Activated T-helper 2 cell treated with anti-CD3 and anti-CD28 coated beads, Interferon-gamma antibody, Interleukin-2, Interleukin-4, amounts not matched to agents 10 μg/mL and 5 μg/mL and 100 μg/mL, durations not matched to agents 14 hours and 24 hours and 36 hours (primary cell): Measurements from ENCODE around the gene PSMA7. TPM values are rescaled to one million over a fixed set of nuclear protein-coding genes. Genes with fewer than 3 reads are reported as not detected.

Source experiments
- DNase-seq: peaks from one replicate; pipeline ENCODE4 v3.0.0; 2021; ENCODE audit warnings: low spot score
- H3K27ac Mint-ChIP-seq: one replicate; pipeline ENCODE4 v1.8.0; 2021; ENCODE audit warnings: mixed read lengths
- H3K27me3 Mint-ChIP-seq: one replicate; pipeline ENCODE4 v1.8.0; 2021; ENCODE audit warnings: low read depth, mixed read lengths
- H3K36me3 Mint-ChIP-seq: one replicate; pipeline ENCODE4 v1.8.0; 2021; ENCODE audit warnings: low read depth, mixed read lengths
- H3K4me1 Mint-ChIP-seq: one replicate; pipeline ENCODE4 v1.8.0; 2021; ENCODE audit warnings: low read depth, mixed read lengths
- H3K4me3 Mint-ChIP-seq: one replicate; pipeline ENCODE4 v1.8.0; 2021; ENCODE audit warnings: low read depth, mild to moderate bottlenecking, moderate library complexity, mixed read lengths
- H3K9me3 Mint-ChIP-seq: one replicate; pipeline ENCODE4 v1.8.0; 2021; ENCODE audit warnings: mixed read lengths
- intact Hi-C: fragments of 100-400 bp; cut with micrococcal nuclease; formaldehyde crosslinking; loops from one replicate; pipeline ENCODE4 v1.15.1; 2023
- total RNA-seq: library from RNA; stranded (reverse); gene quantifications from 2 replicates; pipeline ENCODE4 v1.2.3, GENCODE V29; 2022

The PSMA7 gene
- total RNA-seq, 1 donor from 2014 or later, result 405 TPM

- Mint-ChIP-seq H3K9me3 (no peaks in the 10 kb centered on the region), H3K27me3 (no peaks in the 10 kb centered on the region), H3K4me3 (no peak overlapping the region), H3K4me1 (peaks cover 29% of the 10 kb centered on the region), H3K36me3 (peaks cover 35% of the 10 kb centered on the region), H3K27ac (no peak overlapping the region)
- DNase-seq, result no peak
- intact Hi-C loops, result no loop called here
These were observed 3.0 kb upstream of the PSMA7 start for GRCh38 chr20:62146019-62146755.

- Mint-ChIP-seq H3K27ac (no peak overlapping the region), H3K36me3 (peaks cover 39% of the 10 kb centered on the region), H3K4me3 (peak overlapping the region; percentile 22), H3K27me3 (no peaks in the 10 kb centered on the region), H3K9me3 (no peaks in the 10 kb centered on the region), H3K4me1 (peaks cover 33% of the 10 kb centered on the region)
- intact Hi-C loops, result no loop called here
- DNase-seq, result no peak
These were observed 2.5 kb upstream of the PSMA7 start for GRCh38 chr20:62145688-62146018.

- DNase-seq, result peak; percentile 53
- Mint-ChIP-seq H3K36me3 (peaks cover 46% of the 10 kb centered on the region), H3K27me3 (no peaks in the 10 kb centered on the region), H3K4me1 (peaks cover 38% of the 10 kb centered on the region), H3K9me3 (no peaks in the 10 kb centered on the region), H3K4me3 (peak overlapping the region; percentile 84), H3K27ac (peak overlapping the region; percentile 72)
- intact Hi-C loops, result loop anchor here (1.0 to 5.0 kb wide), 4 partner anchors 17 to 158 kb away; partner anchors contain the start of gene ADRM1
These were observed 997 bp upstream of the PSMA7 start for GRCh38 chr20:62143957-62144825.

- Mint-ChIP-seq H3K27me3 (no peaks in the 10 kb centered on the region), H3K36me3 (peaks cover 63% of the 10 kb centered on the region), H3K27ac (peak overlapping the region; percentile 90), H3K4me3 (peak overlapping the region; percentile 92), H3K4me1 (peaks cover 38% of the 10 kb centered on the region), H3K9me3 (no peaks in the 10 kb centered on the region)
- peak; percentile 23 for DNase-seq
- intact Hi-C loops, result loop anchor here (1.0 to 5.0 kb wide), 4 partner anchors 18 to 160 kb away; partner anchors contain the start of gene ADRM1
These were observed 728 bp downstream of the PSMA7 start for GRCh38 chr20:62142252-62143080.

GRCh38 chr20:62141397-62142251 lies 1.6 kb downstream of the PSMA7 start:
- H3K27ac Mint-ChIP-seq, result peak overlapping the region; percentile 90
- H3K27me3 Mint-ChIP-seq, result no peaks in the 10 kb centered on the region
- H3K4me3 Mint-ChIP-seq, result peak overlapping the region; percentile 92
- H3K4me1 Mint-ChIP-seq, result peaks cover 34% of the 10 kb centered on the region
- DNase-seq, result no peak
- no peaks in the 10 kb centered on the region for H3K9me3 Mint-ChIP-seq
- H3K36me3 Mint-ChIP-seq, result peaks cover 71% of the 10 kb centered on the region
- intact Hi-C loops, result loop anchor here (1.0 to 5.0 kb wide), 4 partner anchors 19 to 129 kb away; no protein-coding TSS in a partner anchor

- Mint-ChIP-seq H3K27me3 (no peaks in the 10 kb centered on the region), H3K4me3 (peak overlapping the region; percentile 92), H3K4me1 (peaks cover 34% of the 10 kb centered on the region), H3K9me3 (no peaks in the 10 kb centered on the region), H3K27ac (peak overlapping the region; percentile 90), H3K36me3 (peaks cover 77% of the 10 kb centered on the region)
- no peak for DNase-seq
- intact Hi-C loops, result loop anchor here (1.0 to 5.0 kb wide), 3 partner anchors 41 to 129 kb away; no protein-coding TSS in a partner anchor
These were observed 2.2 kb downstream of the PSMA7 start for GRCh38 chr20:62141043-62141396.

GRCh38 chr20:62139636-62140035 lies 3.6 kb downstream of the PSMA7 start:
- H3K4me3 Mint-ChIP-seq, result no peak overlapping the region

GRCh38 chr20:62138912-62139311 lies 4.3 kb downstream of the PSMA7 start:
- Mint-ChIP-seq H3K27me3 (no peaks in the 10 kb centered on the region), H3K4me3 (no peak overlapping the region), H3K36me3 (peaks cover 79% of the 10 kb centered on the region), H3K27ac (no peak overlapping the region), H3K9me3 (no peaks in the 10 kb centered on the region), H3K4me1 (peaks cover 25% of the 10 kb centered on the region)
- intact Hi-C loops, result no loop called here
- no peak for DNase-seq

More at GRCh38 chr20:62139636-62140035, 3.6 kb downstream of the PSMA7 start:
- intact Hi-C loops, result loop anchor here (2.0 to 5.0 kb wide), 2 partner anchors 73 to 127 kb away; no protein-coding TSS in a partner anchor
- DNase-seq, result no peak
- peaks cover 75% of the 10 kb centered on the region for H3K36me3 Mint-ChIP-seq
- H3K27ac Mint-ChIP-seq, result no peak overlapping the region
- H3K4me1 Mint-ChIP-seq, result peaks cover 23% of the 10 kb centered on the region
- no peaks in the 10 kb centered on the region for H3K9me3 Mint-ChIP-seq
- no peaks in the 10 kb centered on the region for H3K27me3 Mint-ChIP-seq

GRCh38 chr20:62138204-62138543 lies 5.0 kb downstream of the PSMA7 start:
- peak overlapping the region; percentile 1 for H3K27ac Mint-ChIP-seq

GRCh38 chr20:62137478-62138203 lies 5.6 kb downstream of the PSMA7 start:
- Mint-ChIP-seq H3K36me3 (peaks cover 89% of the 10 kb centered on the region), H3K9me3 (no peaks in the 10 kb centered on the region), H3K4me1 (peaks cover 28% of the 10 kb centered on the region), H3K4me3 (no peak overlapping the region), H3K27me3 (no peaks in the 10 kb centered on the region), H3K27ac (no peak overlapping the region)
- DNase-seq, result no peak
- intact Hi-C loops, result no loop called here

More at GRCh38 chr20:62138204-62138543, 5.0 kb downstream of the PSMA7 start:
- Mint-ChIP-seq H3K4me3 (no peak overlapping the region), H3K27me3 (no peaks in the 10 kb centered on the region), H3K9me3 (no peaks in the 10 kb centered on the region), H3K4me1 (peaks cover 27% of the 10 kb centered on the region), H3K36me3 (peaks cover 86% of the 10 kb centered on the region)
- DNase-seq, result no peak
- intact Hi-C loops, result no loop called here

- no peak for DNase-seq
- Mint-ChIP-seq H3K9me3 (no peaks in the 10 kb centered on the region), H3K4me3 (no peak overlapping the region), H3K27me3 (no peaks in the 10 kb centered on the region), H3K36me3 (peaks cover 90% of the 10 kb centered on the region), H3K27ac (no peak overlapping the region), H3K4me1 (peaks cover 30% of the 10 kb centered on the region)
- intact Hi-C loops, result no loop called here
These were observed 6.2 kb downstream of the PSMA7 start for GRCh38 chr20:62137092-62137384.
